ENCODE data around the gene CAMTA1.

Gene CAMTA1

DNA sequence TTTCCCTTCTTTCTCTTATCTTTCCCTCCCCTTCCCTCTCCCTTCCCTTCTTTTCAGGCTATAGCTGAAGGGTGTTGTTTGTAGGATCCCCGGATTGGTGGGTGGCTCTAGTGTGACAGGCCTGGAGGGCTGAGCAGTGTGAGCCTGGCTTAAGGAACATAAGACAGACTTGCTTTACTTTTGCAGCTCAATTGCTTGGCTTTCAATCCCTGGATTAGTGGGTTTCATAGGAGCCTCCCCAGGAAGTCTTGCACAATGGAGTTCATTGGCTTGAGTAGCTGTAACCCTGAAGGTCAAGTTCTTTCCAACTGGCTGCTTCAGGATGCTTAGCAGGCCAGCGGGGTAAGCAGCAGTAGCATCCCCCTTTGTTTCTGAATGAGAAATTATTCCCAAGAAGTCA, 126.7 kb downstream of the CAMTA1 start:
- no CpG with 5 or more reads among the region's 2 CpGs for WGBS (ENCODE audit: extremely low coverage, insufficient coverage, insufficient read length)
- H2BK12ac ChIP-seq (ENCODE audit: low read length) = no peak overlapping the region

DNA sequence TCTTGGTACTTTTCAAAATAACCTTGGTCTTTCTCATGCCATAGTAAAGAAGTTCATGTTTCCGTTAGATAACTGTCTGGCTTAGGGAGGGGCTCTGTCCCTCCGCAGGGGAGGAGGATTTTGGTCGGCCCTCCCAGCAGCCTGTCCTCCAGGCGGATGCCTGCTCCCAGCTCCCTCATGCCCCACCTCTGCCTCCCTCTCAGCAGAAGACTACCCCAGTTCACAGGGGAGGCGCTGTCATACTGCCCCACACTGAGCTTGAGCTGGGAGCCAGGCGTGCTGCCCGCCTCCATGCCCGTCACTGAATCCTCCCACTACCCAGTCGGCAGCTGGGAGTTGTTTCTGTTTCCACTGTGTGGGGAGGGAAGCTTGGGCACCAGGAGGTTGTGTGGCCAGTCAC, 127.3 kb downstream of the CAMTA1 start:
- Histone ChIP-seq H3K4ac (ENCODE audit: low read depth, low read length) (no peak overlapping the region), H3K23ac (ENCODE audit: low read length) (no peak overlapping the region), H2BK12ac (ENCODE audit: low read length) (no peak overlapping the region), H4K12ac (ENCODE audit: low read depth, low read length) (no peak overlapping the region), H3K4me2 (ENCODE audit: low read length) (no peak overlapping the region), H2BK5ac (ENCODE audit: low read depth, low read length, poor library complexity) (no peak overlapping the region), H4K8ac (ENCODE audit: low read depth, low read length) (no peak overlapping the region), H2AK5ac (ENCODE audit: low read length) (no peak overlapping the region), H4K91ac (ENCODE audit: low read depth, low read length) (no peak overlapping the region), H3K36me3 (ENCODE audit: control insufficient read depth in 1 of 2, insufficient read depth in 2 of 2, low read length in 2 of 2) (no peaks in the 10 kb centered on the region), H3K27ac (ENCODE audit: low read depth, low read length) (no peak overlapping the region), H2BK120ac (ENCODE audit: insufficient read depth, low read length, poor library complexity) (no peak overlapping the region), H2AFZ (ENCODE audit: insufficient read depth, low read length, poor library complexity) (no peak overlapping the region), H3K27me3 (ENCODE audit: insufficient read depth, low read length) (no peaks in the 10 kb centered on the region), H3K9me3 (ENCODE audit: insufficient read depth, low read depth, low read length) (peaks cover 2% of the 10 kb centered on the region), H3K4me3 (ENCODE audit: low read depth, low read length) (no peak overlapping the region), H3K9ac (ENCODE audit: low read length) (no peak overlapping the region), H3K18ac (ENCODE audit: low read length) (no peak overlapping the region), H3K4me1 (ENCODE audit: control insufficient read depth in 1 of 2, insufficient read depth in 2 of 2, low read length in 2 of 2) (no peaks in the 10 kb centered on the region), H3K79me1 (ENCODE audit: low read length) (no peaks in the 10 kb centered on the region), H3K14ac (ENCODE audit: low read length) (no peak overlapping the region), H3K79me2 (ENCODE audit: control insufficient read depth, insufficient read depth, low read length, poor library complexity) (peaks cover 3% of the 10 kb centered on the region)
- no peak for DNase-seq
- no CpG with 5 or more reads among the region's 9 CpGs for WGBS (ENCODE audit: extremely low coverage, insufficient coverage, insufficient read length)

More for the DNA sequence above, 126.7 kb downstream of the CAMTA1 start:
- H3K4me1 ChIP-seq (ENCODE audit: control insufficient read depth in 1 of 2, insufficient read depth in 2 of 2, low read length in 2 of 2) = no peaks in the 10 kb centered on the region
- no peak overlapping the region for H4K8ac ChIP-seq (ENCODE audit: low read depth, low read length)
- H3K9ac ChIP-seq (ENCODE audit: low read length) = no peak overlapping the region
- H3K27me3 ChIP-seq (ENCODE audit: insufficient read depth, low read length) = no peaks in the 10 kb centered on the region
- DNase-seq = no peak
- no peak overlapping the region for H3K23ac ChIP-seq (ENCODE audit: low read length)
- H3K14ac ChIP-seq (ENCODE audit: low read length) = no peak overlapping the region
- no peak overlapping the region for H3K18ac ChIP-seq (ENCODE audit: low read length)
- no peak overlapping the region for H3K4me3 ChIP-seq (ENCODE audit: low read depth, low read length)
- no peaks in the 10 kb centered on the region for H3K36me3 ChIP-seq (ENCODE audit: control insufficient read depth in 1 of 2, insufficient read depth in 2 of 2, low read length in 2 of 2)
- no peaks in the 10 kb centered on the region for H3K79me1 ChIP-seq (ENCODE audit: low read length)
- H3K27ac ChIP-seq (ENCODE audit: low read depth, low read length) = no peak overlapping the region
- H2AFZ ChIP-seq (ENCODE audit: insufficient read depth, low read length, poor library complexity) = no peak overlapping the region
- H2AK5ac ChIP-seq (ENCODE audit: low read length) = no peak overlapping the region
- no peak overlapping the region for H2BK120ac ChIP-seq (ENCODE audit: insufficient read depth, low read length, poor library complexity)
- H4K91ac ChIP-seq (ENCODE audit: low read depth, low read length) = no peak overlapping the region
- H3K4ac ChIP-seq (ENCODE audit: low read depth, low read length) = no peak overlapping the region
- H2BK5ac ChIP-seq (ENCODE audit: low read depth, low read length, poor library complexity) = no peak overlapping the region
- no peak overlapping the region for H3K4me2 ChIP-seq (ENCODE audit: low read length)
- H3K9me3 ChIP-seq (ENCODE audit: insufficient read depth, low read depth, low read length) = peaks cover 2% of the 10 kb centered on the region
- no peak overlapping the region for H4K12ac ChIP-seq (ENCODE audit: low read depth, low read length)
- peaks cover 3% of the 10 kb centered on the region for H3K79me2 ChIP-seq (ENCODE audit: control insufficient read depth, insufficient read depth, low read length, poor library complexity)

DNA sequence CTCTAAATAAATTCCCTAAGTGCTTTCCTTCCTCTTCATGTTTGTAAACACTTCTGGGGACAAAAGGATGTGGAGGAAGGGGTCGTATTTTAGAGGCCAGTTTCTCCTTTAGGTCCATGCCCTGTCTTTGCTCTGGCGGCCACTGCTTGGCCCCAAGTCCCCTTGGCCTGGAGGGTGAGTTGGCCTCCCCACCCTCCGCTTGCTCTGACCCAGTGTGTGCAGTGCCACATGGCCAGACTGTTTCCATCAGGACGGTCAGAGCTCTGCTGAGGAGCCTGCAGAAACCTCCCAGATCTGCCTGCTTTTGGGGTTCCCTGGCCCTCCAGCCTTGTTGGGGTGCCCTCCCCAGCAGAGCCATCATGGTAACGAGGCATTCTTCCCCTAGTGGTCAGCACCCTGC, 127.8 kb downstream of the CAMTA1 start:
- no peak overlapping the region for H3K18ac ChIP-seq (ENCODE audit: low read length)
- H4K91ac ChIP-seq (ENCODE audit: low read depth, low read length) = no peak overlapping the region
- no peak overlapping the region for H3K4ac ChIP-seq (ENCODE audit: low read depth, low read length)
- H2BK5ac ChIP-seq (ENCODE audit: low read depth, low read length, poor library complexity) = no peak overlapping the region
- H3K14ac ChIP-seq (ENCODE audit: low read length) = no peak overlapping the region
- no peak overlapping the region for H4K8ac ChIP-seq (ENCODE audit: low read depth, low read length)
- H3K4me3 ChIP-seq (ENCODE audit: low read depth, low read length) = no peak overlapping the region
- no peak overlapping the region for H3K23ac ChIP-seq (ENCODE audit: low read length)
- no peaks in the 10 kb centered on the region for H3K36me3 ChIP-seq (ENCODE audit: control insufficient read depth in 1 of 2, insufficient read depth in 2 of 2, low read length in 2 of 2)
- no peak overlapping the region for H2BK12ac ChIP-seq (ENCODE audit: low read length)
- no CpG with 5 or more reads among the region's 5 CpGs for WGBS (ENCODE audit: extremely low coverage, insufficient coverage, insufficient read length)
- no peaks in the 10 kb centered on the region for H3K79me1 ChIP-seq (ENCODE audit: low read length)
- peaks cover 2% of the 10 kb centered on the region for H3K9me3 ChIP-seq (ENCODE audit: insufficient read depth, low read depth, low read length)
- DNase-seq = no peak
- H2AFZ ChIP-seq (ENCODE audit: insufficient read depth, low read length, poor library complexity) = no peak overlapping the region
- no peak overlapping the region for H3K27ac ChIP-seq (ENCODE audit: low read depth, low read length)
- no peaks in the 10 kb centered on the region for H3K27me3 ChIP-seq (ENCODE audit: insufficient read depth, low read length)
- H2BK120ac ChIP-seq (ENCODE audit: insufficient read depth, low read length, poor library complexity) = no peak overlapping the region
- peaks cover 3% of the 10 kb centered on the region for H3K79me2 ChIP-seq (ENCODE audit: control insufficient read depth, insufficient read depth, low read length, poor library complexity)
- no peak overlapping the region for H4K12ac ChIP-seq (ENCODE audit: low read depth, low read length)
- no peak overlapping the region for H3K9ac ChIP-seq (ENCODE audit: low read length)
- no peaks in the 10 kb centered on the region for H3K4me1 ChIP-seq (ENCODE audit: control insufficient read depth in 1 of 2, insufficient read depth in 2 of 2, low read length in 2 of 2)
- no peak overlapping the region for H3K4me2 ChIP-seq (ENCODE audit: low read length)
- H2AK5ac ChIP-seq (ENCODE audit: low read length) = no peak overlapping the region

DNA sequence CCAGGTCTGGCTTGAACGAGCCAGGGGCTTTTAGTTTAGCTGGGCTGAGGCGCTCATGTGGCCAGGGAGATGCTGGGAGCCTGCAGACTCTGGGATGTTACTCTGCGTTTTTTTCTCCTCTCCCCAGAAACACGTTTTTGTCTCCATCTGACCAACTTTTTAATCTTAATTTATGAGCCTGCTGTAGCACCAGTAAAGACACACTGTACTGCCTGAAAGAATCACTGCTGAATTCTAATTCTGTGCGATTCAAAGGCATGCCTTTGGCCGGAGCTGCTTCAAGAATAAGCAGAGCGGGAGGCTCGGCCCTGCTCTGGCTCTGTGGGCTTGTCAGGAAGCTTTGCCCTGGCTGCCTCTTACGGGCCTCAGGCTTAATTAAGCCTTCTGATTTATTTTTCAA, 129.5 kb downstream of the CAMTA1 start:
- Histone ChIP-seq H3K4me1 (ENCODE audit: control insufficient read depth in 1 of 2, insufficient read depth in 2 of 2, low read length in 2 of 2) (no peaks in the 10 kb centered on the region), H3K4me2 (ENCODE audit: low read length) (no peak overlapping the region), H4K8ac (ENCODE audit: low read depth, low read length) (no peak overlapping the region), H2AK5ac (ENCODE audit: low read length) (no peak overlapping the region), H3K23ac (ENCODE audit: low read length) (no peak overlapping the region), H3K79me2 (ENCODE audit: control insufficient read depth, insufficient read depth, low read length, poor library complexity) (peaks cover 3% of the 10 kb centered on the region), H3K4me3 (ENCODE audit: low read depth, low read length) (no peak overlapping the region), H2BK5ac (ENCODE audit: low read depth, low read length, poor library complexity) (no peak overlapping the region), H3K14ac (ENCODE audit: low read length) (no peak overlapping the region), H4K12ac (ENCODE audit: low read depth, low read length) (no peak overlapping the region), H2AFZ (ENCODE audit: insufficient read depth, low read length, poor library complexity) (no peak overlapping the region), H3K79me1 (ENCODE audit: low read length) (no peaks in the 10 kb centered on the region), H4K91ac (ENCODE audit: low read depth, low read length) (no peak overlapping the region), H3K27me3 (ENCODE audit: insufficient read depth, low read length) (no peaks in the 10 kb centered on the region), H2BK12ac (ENCODE audit: low read length) (no peak overlapping the region), H3K9ac (ENCODE audit: low read length) (no peak overlapping the region), H3K4ac (ENCODE audit: low read depth, low read length) (no peak overlapping the region), H3K36me3 (ENCODE audit: control insufficient read depth in 1 of 2, insufficient read depth in 2 of 2, low read length in 2 of 2) (no peaks in the 10 kb centered on the region), H3K27ac (ENCODE audit: low read depth, low read length) (no peak overlapping the region), H3K18ac (ENCODE audit: low read length) (no peak overlapping the region), H2BK120ac (ENCODE audit: insufficient read depth, low read length, poor library complexity) (no peak overlapping the region), H3K9me3 (ENCODE audit: insufficient read depth, low read depth, low read length) (peaks cover 2% of the 10 kb centered on the region)
- no CpG with 5 or more reads among the region's 9 CpGs for WGBS (ENCODE audit: extremely low coverage, insufficient coverage, insufficient read length)
- DNase-seq = no peak
